NCI-H2029 treated with DMSO at 0.1 percent for 48 hours (cell line): ENCODE measurements around the gene HYDIN.

Source experiments
- DNase-seq: peaks from one replicate; lab custom pipeline; 2025; lab: John Stamatoyannopoulos, UW

Gene HYDIN

GRCh38 chr16:70760221-70760620 is 470.3 kb downstream of the HYDIN start:
- no peak for DNase-seq

GRCh38 chr16:70759666-70760065 is 470.9 kb downstream of the HYDIN start:
- no peak for DNase-seq

GRCh38 chr16:70758786-70759185 is 471.7 kb downstream of the HYDIN start:
- DNase-seq, result no peak
